IMR-90 (cell line): ENCODE measurements around the gene GAD2. TPM values are rescaled to one million over a fixed set of nuclear protein-coding genes. Genes with fewer than 3 reads are reported as not detected.

Experiments used
- ATAC-seq: fragments of 200-7000 bp; cut with Tn5 transposase; 2 replicates; pipeline ENCODE4 v1.9.1; 2020; ENCODE audit warnings: low read depth, mild to moderate bottlenecking, moderate library complexity
- BruUV-seq: library from RNA; stranded (reverse); fragments of 400-500 nt; replicated peaks from 2 replicates; lab custom pipeline; 2021; lab: Mats Ljungman, UMichigan
- CTCF ChIA-PET: fragments of 300-600 bp; formaldehyde crosslinking; extraction: SDS; loops from one replicate; lab custom pipeline; 2021; ENCODE audit warnings: antibody characterized with exemption; lab: Yijun Ruan, JAX
- POLR2A ChIA-PET: fragments of 300-600 bp; sonication (Branson Sonifier 250); formaldehyde crosslinking; loops from one replicate; lab custom pipeline; 2022; ENCODE audit warnings: antibody characterized with exemption; ENCODE audit not compliant: unreplicated experiment; lab: Charles Lee
- DNase-seq: peaks from one replicate; pipeline ENCODE4 v3.0.0; 2013
- H2AFZ ChIP-seq: replicated peaks from 2 replicates; pipeline ENCODE3; 2013; ENCODE audit warnings: low read length, mild to moderate bottlenecking; ENCODE audit not compliant: poor library complexity
- H2AK5ac ChIP-seq: 2 replicates; pipeline ENCODE4 v1.6.1; 2013; ENCODE audit warnings: low read depth, low read length, inconsistent platforms
- H2AK9ac ChIP-seq: replicated peaks from 2 replicates; pipeline ENCODE3; 2013; ENCODE audit warnings: mild to moderate bottlenecking, low read depth, low read length, moderate library complexity; ENCODE audit not compliant: poor library complexity
- H2BK120ac ChIP-seq: 2 replicates; pipeline ENCODE4 v1.6.1; 2013; ENCODE audit warnings: low read depth, low read length, inconsistent platforms
- H2BK15ac ChIP-seq: 3 replicates; pipeline ENCODE4 v1.6.1; 2013; ENCODE audit warnings: low read depth, low read length, inconsistent platforms
- H2BK20ac ChIP-seq: 2 replicates; pipeline ENCODE4 v1.6.1; 2013; ENCODE audit warnings: low read depth, mild to moderate bottlenecking, inconsistent platforms, low read length, moderate library complexity
- H2BK5ac ChIP-seq: 2 replicates; pipeline ENCODE4 v1.6.1; 2013; ENCODE audit warnings: mild to moderate bottlenecking, low read depth, low read length, inconsistent platforms; ENCODE audit not compliant: poor library complexity, severe bottlenecking
- H3K14ac ChIP-seq: replicated peaks from 2 replicates; pipeline ENCODE4 v1.6.1; 2013; ENCODE audit warnings: low read depth, low read length, inconsistent platforms
- H3K18ac ChIP-seq: 2 replicates; pipeline ENCODE4 v1.6.1; 2013; ENCODE audit warnings: low read depth, low read length, control low read depth
- H3K23ac ChIP-seq: 2 replicates; pipeline ENCODE4 v1.6.1; 2013; ENCODE audit warnings: low read depth, low read length, inconsistent platforms
- H3K27ac ChIP-seq: 2 replicates; pipeline ENCODE4 v1.5.1; 2013; ENCODE audit warnings: mild to moderate bottlenecking, control low read depth, low read length; ENCODE audit not compliant: insufficient read depth
- H3K27me3 ChIP-seq: 2 replicates; pipeline ENCODE4 v1.6.1; 2013; ENCODE audit warnings: low read length; ENCODE audit not compliant: control insufficient read depth, insufficient read depth
- H3K36me3 ChIP-seq: 2 replicates; pipeline ENCODE4 v1.6.1; 2013; ENCODE audit warnings: low read length, mixed read lengths; ENCODE audit not compliant: control insufficient read depth, insufficient read depth
- H3K4ac ChIP-seq: 2 replicates; pipeline ENCODE4 v1.6.1; 2013; ENCODE audit warnings: low read depth, low read length, inconsistent platforms
- H3K4me1 ChIP-seq: 2 replicates; pipeline ENCODE4 v1.6.1; 2013; ENCODE audit warnings: low read length, mixed read lengths; ENCODE audit not compliant: control insufficient read depth, insufficient read depth
- H3K4me2 ChIP-seq: 2 replicates; pipeline ENCODE4 v1.6.1; 2013; ENCODE audit warnings: low read depth, mild to moderate bottlenecking, control low read depth, low read length, moderate library complexity
- H3K4me3 ChIP-seq: 2 replicates; pipeline ENCODE4 v1.5.1; 2013; ENCODE audit warnings: low read depth, mild to moderate bottlenecking, control low read depth, low read length, moderate library complexity; ENCODE audit not compliant: insufficient read depth
- H3K56ac ChIP-seq: 2 replicates; pipeline ENCODE4 v1.6.1; 2013; ENCODE audit warnings: low read length, inconsistent platforms; ENCODE audit not compliant: insufficient read depth; ENCODE audit errors: extremely low read depth
- H3K79me1 ChIP-seq, 2 experiments: 2 replicates each; pipeline ENCODE4 v1.6.1; 2013; ENCODE audit warnings: low read length in 2 of 2, inconsistent platforms in 1 of 2, low read depth in 1 of 2
- H3K9ac ChIP-seq: 2 replicates; pipeline ENCODE4 v1.6.1; 2013; ENCODE audit warnings: low read depth, low read length, control low read depth
- H3K9me1 ChIP-seq: 2 replicates; pipeline ENCODE4 v1.6.1; 2013; ENCODE audit warnings: low read length, inconsistent platforms; ENCODE audit not compliant: insufficient read depth
- H3K9me3 ChIP-seq: 2 replicates; pipeline ENCODE4 v1.6.1; 2013; ENCODE audit warnings: low read length; ENCODE audit not compliant: control insufficient read depth, insufficient read depth
- H4K20me1 ChIP-seq: 2 replicates; pipeline ENCODE4 v1.6.1; 2013; ENCODE audit warnings: low read length, inconsistent platforms; ENCODE audit not compliant: insufficient read depth
- H4K5ac ChIP-seq: 2 replicates; pipeline ENCODE4 v1.6.1; 2013; ENCODE audit warnings: mild to moderate bottlenecking, low read depth, low read length, control low read depth
- H4K8ac ChIP-seq, 2 experiments: 2 replicates each; pipeline ENCODE4 v1.6.1; 2013; ENCODE audit warnings: low read depth in 2 of 2, low read length in 2 of 2, control low read depth in 1 of 2, inconsistent platforms in 1 of 2
- H4K91ac ChIP-seq: 2 replicates; pipeline ENCODE4 v1.6.1; 2013; ENCODE audit warnings: low read depth, low read length, inconsistent platforms; ENCODE audit not compliant: insufficient read depth
- BHLHE40 ChIP-seq: fragments of 150-350 bp; IDR thresholded peaks from 2 replicates; pipeline ENCODE4 v1.6.1; 2016; ENCODE audit warnings: mild to moderate bottlenecking, low read depth, low read length
- CHD1 ChIP-seq: IDR thresholded peaks from 2 replicates; pipeline ENCODE4 v1.6.1; 2012; ENCODE audit warnings: low read depth, low read length, improper control_type of control experiment
- FOS ChIP-seq: fragments of 150-350 bp; IDR thresholded peaks from 2 replicates; pipeline ENCODE4 v1.6.1; 2016; ENCODE audit warnings: low read depth, low read length
- MXI1 ChIP-seq: IDR thresholded peaks from 2 replicates; pipeline ENCODE4 v1.6.1; 2012; ENCODE audit warnings: low read depth, mild to moderate bottlenecking, low read length, moderate library complexity, borderline replicate concordance
- NFE2L2 ChIP-seq: fragments of 150-350 bp; IDR thresholded peaks from 2 replicates; pipeline ENCODE4 v1.6.1; 2016; ENCODE audit warnings: low read depth, mild to moderate bottlenecking, low read length
- POLR2A ChIP-seq: IDR thresholded peaks from 2 replicates; pipeline ENCODE4 v1.6.1; 2012; ENCODE audit warnings: mild to moderate bottlenecking, low read depth, low read length
- RAD21 ChIP-seq: IDR thresholded peaks from 2 replicates; pipeline ENCODE4 v1.6.1; 2012; ENCODE audit warnings: low read length, improper control_type of control experiment
- SMC3 ChIP-seq: fragments of 150-350 bp; IDR thresholded peaks from 2 replicates; pipeline ENCODE4 v1.6.1; 2016; ENCODE audit warnings: low read depth, mild to moderate bottlenecking, antibody characterized with exemption, low read length, moderate library complexity
- WGBS, 2 experiments: methylation state at CpG; one replicate each; pipeline versions ENCODE4 v1.1.5 to v1.1.7; 2013; ENCODE audit warnings: missing lambda C conversion rate in 2 of 2; ENCODE audit not compliant: insufficient read length in 1 of 2; ENCODE audit errors: extremely low coverage in 2 of 2; 5-methylcytosine and 5-hydroxymethylcytosine counted together
- dilution Hi-C: fragments of 300-500 bp; cut with HindIII; formaldehyde crosslinking; loops from one replicate; pipeline ENCODE4 v1.14.3; 2018; ENCODE audit warnings: low sequenced_read_pairs; ENCODE audit not compliant: unreplicated experiment
- in situ Hi-C: fragments of 300-500 bp; cut with MboI; formaldehyde crosslinking; loops from 3 replicates; pipeline ENCODE4 v1.14.3; 2019; ENCODE audit warnings: low sequenced_read_pairs, inconsistent platforms, mixed read lengths
- intact Hi-C: fragments of 100-400 bp; cut with micrococcal nuclease; formaldehyde crosslinking; loops from 2 replicates; pipeline ENCODE4 v1.10.0; 2022
- polyA plus RNA-seq, 3 experiments: library from polyadenylated mRNA; depleted of rRNA; stranded (reverse); fragments of >200 nt; gene quantifications; 2 replicates each; pipeline ENCODE4 v1.2.3, GENCODE V29; 2012; ENCODE audit warnings: low replicate concordance in 1 of 3
- total RNA-seq: library from RNA; depleted of rRNA; stranded (reverse); fragments of >200 nt; gene quantifications from 2 replicates; pipeline ENCODE4 v1.2.3, GENCODE V29; 2012
- TF ChIP-seq, protein P1 (sequence below): fragments of 150-350 bp; IDR thresholded peaks from 2 replicates; pipeline ENCODE4 v1.6.1; 2017; ENCODE audit warnings: mild to moderate bottlenecking, antibody characterized with exemption, low read length, low read depth
- TF ChIP-seq, protein P2 (sequence below): conservative IDR thresholded peaks from 2 replicates; pipeline ENCODE4 v1.5.1; 2012; ENCODE audit warnings: mild to moderate bottlenecking, low read depth, low read length, improper control_type of control experiment
- TF ChIP-seq, protein P3 (sequence below): fragments of 150-350 bp; IDR thresholded peaks from 2 replicates; pipeline ENCODE4 v1.6.1; 2016; ENCODE audit warnings: low read depth, mild to moderate bottlenecking, low read length, moderate library complexity, borderline replicate concordance

Gene GAD2
- total and polyA plus RNA-seq, 2 of the 4 experiments (the other 2 are of a cell fraction), result not detected

- H4K8ac ChIP-seq, result no peak overlapping the region
- no TSS peak for BruUV-seq
- H3K79me1 ChIP-seq, result no peaks in the 10 kb centered on the region
- H2BK120ac ChIP-seq, result no peak overlapping the region
- no peak overlapping the region for H2BK20ac ChIP-seq
- WGBS, 2 experiments, result 0% methylated on average over 13 of the region's 57 CpGs; no CpG with 5 or more reads in 1 of the 2 experiments
- H3K9me1 ChIP-seq, result no peaks in the 10 kb centered on the region
- peak overlapping the region; percentile 33 for H2AFZ ChIP-seq
- ATAC-seq, result no peak
- no peaks in the 10 kb centered on the region; the same call in 1 of the 2 replicates for H3K27me3 ChIP-seq
- H3K27ac ChIP-seq, result no peak overlapping the region
- H2BK5ac ChIP-seq, result no peak overlapping the region
- no peak overlapping the region for H3K4ac ChIP-seq
- in situ Hi-C loops (no loop called here), dilution Hi-C loops (no loop called here), intact Hi-C loops (no loop called here)
- TF ChIP-seq NFE2L2 (no peak), BHLHE40 (no peak), MXI1 (no peak), CHD1 (no peak), SMC3 (no peak), RAD21 (no peak), POLR2A (no peak), FOS (no peak)
- TF ChIP-seq, protein P1, sequence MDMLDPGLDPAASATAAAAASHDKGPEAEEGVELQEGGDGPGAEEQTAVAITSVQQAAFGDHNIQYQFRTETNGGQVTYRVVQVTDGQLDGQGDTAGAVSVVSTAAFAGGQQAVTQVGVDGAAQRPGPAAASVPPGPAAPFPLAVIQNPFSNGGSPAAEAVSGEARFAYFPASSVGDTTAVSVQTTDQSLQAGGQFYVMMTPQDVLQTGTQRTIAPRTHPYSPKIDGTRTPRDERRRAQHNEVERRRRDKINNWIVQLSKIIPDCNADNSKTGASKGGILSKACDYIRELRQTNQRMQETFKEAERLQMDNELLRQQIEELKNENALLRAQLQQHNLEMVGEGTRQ, result no peak
- TF ChIP-seq, protein P2, sequence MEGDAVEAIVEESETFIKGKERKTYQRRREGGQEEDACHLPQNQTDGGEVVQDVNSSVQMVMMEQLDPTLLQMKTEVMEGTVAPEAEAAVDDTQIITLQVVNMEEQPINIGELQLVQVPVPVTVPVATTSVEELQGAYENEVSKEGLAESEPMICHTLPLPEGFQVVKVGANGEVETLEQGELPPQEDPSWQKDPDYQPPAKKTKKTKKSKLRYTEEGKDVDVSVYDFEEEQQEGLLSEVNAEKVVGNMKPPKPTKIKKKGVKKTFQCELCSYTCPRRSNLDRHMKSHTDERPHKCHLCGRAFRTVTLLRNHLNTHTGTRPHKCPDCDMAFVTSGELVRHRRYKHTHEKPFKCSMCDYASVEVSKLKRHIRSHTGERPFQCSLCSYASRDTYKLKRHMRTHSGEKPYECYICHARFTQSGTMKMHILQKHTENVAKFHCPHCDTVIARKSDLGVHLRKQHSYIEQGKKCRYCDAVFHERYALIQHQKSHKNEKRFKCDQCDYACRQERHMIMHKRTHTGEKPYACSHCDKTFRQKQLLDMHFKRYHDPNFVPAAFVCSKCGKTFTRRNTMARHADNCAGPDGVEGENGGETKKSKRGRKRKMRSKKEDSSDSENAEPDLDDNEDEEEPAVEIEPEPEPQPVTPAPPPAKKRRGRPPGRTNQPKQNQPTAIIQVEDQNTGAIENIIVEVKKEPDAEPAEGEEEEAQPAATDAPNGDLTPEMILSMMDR, result no peak
- TF ChIP-seq, protein P3, sequence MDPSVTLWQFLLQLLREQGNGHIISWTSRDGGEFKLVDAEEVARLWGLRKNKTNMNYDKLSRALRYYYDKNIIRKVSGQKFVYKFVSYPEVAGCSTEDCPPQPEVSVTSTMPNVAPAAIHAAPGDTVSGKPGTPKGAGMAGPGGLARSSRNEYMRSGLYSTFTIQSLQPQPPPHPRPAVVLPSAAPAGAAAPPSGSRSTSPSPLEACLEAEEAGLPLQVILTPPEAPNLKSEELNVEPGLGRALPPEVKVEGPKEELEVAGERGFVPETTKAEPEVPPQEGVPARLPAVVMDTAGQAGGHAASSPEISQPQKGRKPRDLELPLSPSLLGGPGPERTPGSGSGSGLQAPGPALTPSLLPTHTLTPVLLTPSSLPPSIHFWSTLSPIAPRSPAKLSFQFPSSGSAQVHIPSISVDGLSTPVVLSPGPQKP, result no peak
- ChIA-PET POLR2A (no interaction called here), CTCF (no interaction called here)
- no peak overlapping the region for H3K4me3 ChIP-seq
- no peak overlapping the region for H3K56ac ChIP-seq
- no peak overlapping the region for H4K91ac ChIP-seq
- no peak overlapping the region for H2AK5ac ChIP-seq
- no peaks in the 10 kb centered on the region for H3K36me3 ChIP-seq
- no peak overlapping the region for H3K14ac ChIP-seq
- no peak overlapping the region for H3K9ac ChIP-seq
- H3K4me2 ChIP-seq, result no peak overlapping the region
- DNase-seq, result no peak
- H4K20me1 ChIP-seq, result no peaks in the 10 kb centered on the region
- H2AK9ac ChIP-seq, result no peak overlapping the region
- no peak overlapping the region for H3K23ac ChIP-seq
- no peak overlapping the region for H3K18ac ChIP-seq
- H3K9me3 ChIP-seq, result peaks cover 5% of the 10 kb centered on the region; the same call in 1 of the 2 replicates
- H4K5ac ChIP-seq, result no peak overlapping the region
- no peaks in the 10 kb centered on the region for H3K4me1 ChIP-seq
- no peak overlapping the region for H2BK15ac ChIP-seq
Observed at GRCh38 chr10:26215935-26216584, 514 bp upstream of the GAD2 start.
